Karpas-422 (cell line): ENCODE measurements around the gene NFKBIE. TPM values are rescaled to one million over a fixed set of nuclear protein-coding genes. Genes with fewer than 3 reads are reported as not detected.

ENCODE experiments used
- DNase-seq: peaks from one replicate; pipeline ENCODE4 v3.0.0-alpha.2; 2015
- H2AFZ ChIP-seq: fragments of 200-600 bp; sonication (generic); 2 replicates; pipeline ENCODE4 v1.6.1; 2014; ENCODE audit warnings: antibody characterized with exemption, low read length, mixed read lengths
- H3K27ac ChIP-seq: fragments of 200-600 bp; sonication (generic); 2 replicates; pipeline ENCODE4 v1.5.1; 2014; ENCODE audit warnings: mild to moderate bottlenecking, low read length, moderate library complexity
- H3K27me3 ChIP-seq: fragments of 200-600 bp; sonication (generic); 2 replicates; pipeline ENCODE4 v1.6.1; 2014; ENCODE audit warnings: low read length, mixed read lengths
- H3K36me3 ChIP-seq: fragments of 200-600 bp; sonication (generic); 2 replicates; pipeline ENCODE4 v1.6.1; 2014; ENCODE audit warnings: low read length, mixed read lengths; ENCODE audit not compliant: insufficient read depth
- H3K4me1 ChIP-seq: fragments of 200-600 bp; sonication (generic); 2 replicates; pipeline ENCODE4 v1.6.1; 2014; ENCODE audit warnings: mild to moderate bottlenecking, low read length, mixed read lengths
- H3K4me2 ChIP-seq: fragments of 200-600 bp; sonication (generic); 2 replicates; pipeline ENCODE4 v1.6.1; 2014; ENCODE audit warnings: low read length, low read depth, mild to moderate bottlenecking; ENCODE audit not compliant: poor library complexity, severe bottlenecking
- H3K4me3 ChIP-seq: fragments of 200-600 bp; sonication (generic); 2 replicates; pipeline ENCODE4 v1.5.1; 2014; ENCODE audit warnings: mild to moderate bottlenecking, antibody characterized with exemption, low read length, mixed read lengths
- H3K79me2 ChIP-seq: fragments of 200-600 bp; sonication (generic); 2 replicates; pipeline ENCODE4 v1.6.1; 2014; ENCODE audit warnings: mild to moderate bottlenecking, low read length, mixed read lengths
- H3K9ac ChIP-seq: fragments of 200-600 bp; sonication (generic); 2 replicates; pipeline ENCODE4 v1.6.0; 2014; ENCODE audit warnings: low read length
- H3K9me2 ChIP-seq: fragments of 200-600 bp; sonication (generic), shearing (Covaris generic); replicated peaks from 2 replicates; pipeline ENCODE4 v1.6.0; 2014; ENCODE audit warnings: mild to moderate bottlenecking, low read length, moderate library complexity; ENCODE audit not compliant: insufficient read depth
- H3K9me3 ChIP-seq: fragments of 300-700, 200-600 bp; sonication (generic); 2 replicates; pipeline ENCODE4 v1.6.1; 2014; ENCODE audit warnings: low read length, mixed read lengths
- H4K20me1 ChIP-seq: fragments of 200-600 bp; sonication (generic); 2 replicates; pipeline ENCODE4 v1.6.1; 2014; ENCODE audit warnings: mild to moderate bottlenecking, antibody characterized with exemption, low read length, low read depth; ENCODE audit not compliant: insufficient read depth
- total RNA-seq: library from RNA; depleted of rRNA; stranded (reverse); fragments of >200 nt; shearing (Covaris generic); gene quantifications from 2 replicates; pipeline ENCODE4 v1.2.3, GENCODE V29; 2014; ENCODE audit warnings: low replicate concordance

NFKBIE gene
- total RNA-seq, 1 experiment from 2014 or later: 26.1 TPM

DNA sequence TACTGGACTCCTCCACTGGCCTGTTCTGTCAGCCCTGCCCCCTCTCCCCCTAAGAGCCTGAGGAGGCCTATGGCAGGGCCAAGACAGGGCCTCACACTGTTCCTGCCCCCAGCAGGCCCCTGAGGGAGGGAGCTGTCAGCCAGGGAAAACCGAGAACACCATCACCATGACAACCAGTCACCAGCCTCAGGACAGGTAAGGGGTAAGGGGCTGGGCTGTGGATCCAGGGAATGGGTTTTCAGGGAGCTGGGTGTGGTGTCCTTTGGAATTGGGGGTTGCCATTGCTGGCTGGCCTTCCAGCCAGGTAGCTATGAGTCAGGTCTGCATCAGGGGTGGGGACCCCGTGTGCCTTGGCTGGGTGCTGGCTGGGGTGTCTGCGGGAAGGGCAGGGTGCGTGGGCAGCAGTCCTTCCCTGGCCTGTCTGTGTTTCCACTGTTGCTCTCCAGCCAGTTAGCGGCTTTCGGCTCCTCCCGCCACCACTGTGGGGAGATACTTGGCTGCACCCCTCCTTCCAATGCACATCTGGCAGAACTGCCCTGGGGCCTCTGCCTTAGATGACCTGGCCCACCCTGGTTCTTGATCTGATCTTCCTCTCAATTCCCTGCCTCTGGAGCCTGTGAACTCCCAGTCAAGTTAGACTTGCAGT lies 38.1 kb downstream of the NFKBIE start:
- no peak overlapping the region for H3K4me2 ChIP-seq
- no peaks in the 10 kb centered on the region for H3K9me2 ChIP-seq
- no peak overlapping the region for H3K27ac ChIP-seq

DNA sequence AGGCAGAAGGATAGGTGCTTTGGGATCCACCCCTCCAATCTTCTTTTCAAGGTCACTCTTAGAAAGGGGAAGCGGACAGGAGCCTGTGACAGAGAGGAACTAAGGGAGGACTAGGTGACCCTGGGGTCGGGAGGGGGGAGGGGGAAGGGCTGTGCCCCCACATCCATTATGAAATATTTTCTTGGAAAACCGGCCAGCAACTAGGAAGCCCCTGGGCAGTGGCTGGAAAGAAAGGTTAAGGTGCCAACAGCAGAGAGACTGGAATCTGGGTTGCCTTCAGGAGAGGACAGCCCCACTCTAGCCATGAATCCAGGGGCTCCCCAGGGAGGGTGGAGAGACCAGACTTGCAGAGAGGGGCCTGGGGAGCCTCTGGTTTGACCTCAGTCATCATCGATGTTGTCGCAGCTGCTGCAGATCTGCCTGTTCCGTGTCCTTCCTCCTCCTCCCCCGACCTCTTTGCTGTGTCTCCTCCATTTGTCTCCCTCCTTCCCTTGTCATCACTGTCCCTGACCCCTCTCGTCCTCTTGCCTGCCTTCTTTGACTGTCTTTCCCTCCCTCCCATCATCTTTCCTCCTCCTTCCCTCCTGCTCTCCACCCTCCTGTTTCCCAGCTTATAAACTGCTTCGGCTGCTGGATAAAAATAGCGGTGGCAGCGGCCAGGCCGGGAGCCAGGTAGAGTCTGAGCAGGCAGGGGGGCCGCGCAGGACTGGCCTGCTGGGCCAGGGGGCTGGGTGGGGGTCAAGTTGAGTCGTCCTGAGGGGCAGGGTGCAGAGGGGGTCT lies 38.8 kb downstream of the NFKBIE start:
- Histone ChIP-seq H2AFZ (no peak overlapping the region), H3K4me2 (peak overlapping the region; percentile 92), H3K36me3 (no peaks in the 10 kb centered on the region; the same call in 1 of the 2 replicates), H3K9me3 (no peaks in the 10 kb centered on the region), H3K9ac (peak overlapping the region; percentile 48), H3K9me2 (no peaks in the 10 kb centered on the region), H3K27me3 (no peaks in the 10 kb centered on the region), H4K20me1 (no peaks in the 10 kb centered on the region), H3K4me1 (peaks cover 38% of the 10 kb centered on the region), H3K79me2 (peaks cover 39% of the 10 kb centered on the region), H3K27ac (peak overlapping the region; percentile 52; the same call in 1 of the 2 replicates), H3K4me3 (no peak overlapping the region)
- DNase-seq: no peak

More for the DNA sequence above, 38.1 kb downstream of the NFKBIE start:
- peaks cover 35% of the 10 kb centered on the region for H3K4me1 ChIP-seq
- H3K9ac ChIP-seq: no peak overlapping the region
- DNase-seq: no peak
- H2AFZ ChIP-seq: no peak overlapping the region
- H3K79me2 ChIP-seq: peaks cover 39% of the 10 kb centered on the region
- no peaks in the 10 kb centered on the region for H3K9me3 ChIP-seq
- no peaks in the 10 kb centered on the region for H3K27me3 ChIP-seq
- no peaks in the 10 kb centered on the region; the same call in 1 of the 2 replicates for H3K36me3 ChIP-seq
- no peak overlapping the region for H3K4me3 ChIP-seq
- no peaks in the 10 kb centered on the region for H4K20me1 ChIP-seq

DNA sequence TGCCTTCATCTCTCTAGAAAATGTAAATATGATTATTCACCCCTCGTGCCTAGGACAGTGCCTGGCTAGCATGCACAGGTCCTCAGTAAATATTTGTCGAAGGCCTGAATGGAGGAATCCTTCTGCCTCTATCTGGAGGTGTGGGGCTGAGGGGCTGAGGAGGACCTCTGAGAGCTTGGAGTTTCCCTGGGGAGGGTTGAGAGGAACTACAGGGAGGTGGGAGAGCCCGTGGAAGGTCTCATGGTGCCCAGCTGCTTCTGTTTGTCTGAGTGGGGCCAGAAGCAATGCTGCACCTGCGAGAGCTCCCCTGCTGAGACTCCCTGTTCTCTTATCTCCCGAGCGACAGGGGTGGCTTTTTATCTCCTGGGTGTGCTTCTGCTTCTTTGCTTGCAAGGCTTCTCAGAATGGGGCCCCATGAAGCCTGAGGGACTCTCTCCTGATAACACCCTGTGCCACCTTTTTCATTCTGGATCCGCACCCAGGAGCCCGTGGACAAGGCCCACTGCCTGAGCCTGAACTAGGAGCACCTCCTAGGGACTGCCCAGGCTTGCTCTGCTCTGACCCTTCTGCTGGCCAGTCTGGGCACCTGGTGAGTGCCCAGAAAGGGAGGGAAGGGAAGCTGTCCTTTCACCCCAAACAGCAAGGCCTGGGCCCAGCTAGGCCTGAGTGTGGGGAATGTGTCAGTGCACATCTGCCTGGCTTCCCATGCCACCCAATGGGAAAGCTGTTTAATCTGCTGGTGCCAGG lies 39.6 kb downstream of the NFKBIE start:
- peak overlapping the region; percentile 52 for H3K27ac ChIP-seq
- H3K9me3 ChIP-seq: no peaks in the 10 kb centered on the region
- no peak overlapping the region for H2AFZ ChIP-seq
- no peaks in the 10 kb centered on the region for H4K20me1 ChIP-seq
- H3K4me2 ChIP-seq: peak overlapping the region; percentile 92
- H3K36me3 ChIP-seq: no peaks in the 10 kb centered on the region; the same call in 1 of the 2 replicates
- H3K9ac ChIP-seq: peak overlapping the region; percentile 48
- peaks cover 42% of the 10 kb centered on the region for H3K4me1 ChIP-seq
- H3K4me3 ChIP-seq: peak overlapping the region; percentile 74; the same call in 1 of the 2 replicates
- H3K79me2 ChIP-seq: peaks cover 39% of the 10 kb centered on the region
- no peaks in the 10 kb centered on the region for H3K27me3 ChIP-seq
- no peaks in the 10 kb centered on the region for H3K9me2 ChIP-seq
- DNase-seq: no peak

DNA sequence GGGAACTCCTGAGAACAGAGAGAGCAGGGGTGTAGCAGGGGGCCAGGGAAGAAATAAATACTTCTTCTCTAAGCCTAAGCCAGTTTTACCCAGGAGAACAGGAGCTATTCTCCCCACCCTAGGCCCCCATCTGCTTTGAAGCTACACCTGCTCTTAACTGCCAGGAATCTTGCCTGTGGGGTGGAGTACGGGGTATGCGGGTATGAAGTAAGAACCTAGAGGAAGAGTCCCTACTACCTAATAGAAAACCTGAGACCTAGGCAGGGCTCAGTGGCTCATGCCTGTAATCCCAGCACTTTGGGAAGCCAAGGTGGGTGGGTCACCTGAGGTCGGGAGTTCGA lies 40.4 kb downstream of the NFKBIE start:
- Histone ChIP-seq H3K27me3 (no peaks in the 10 kb centered on the region), H3K9me2 (no peaks in the 10 kb centered on the region), H3K4me2 (peak overlapping the region; percentile 92), H4K20me1 (no peaks in the 10 kb centered on the region), H3K9me3 (no peaks in the 10 kb centered on the region), H2AFZ (no peak overlapping the region), H3K79me2 (peaks cover 39% of the 10 kb centered on the region), H3K9ac (peak overlapping the region; percentile 84), H3K4me3 (peak overlapping the region; percentile 74), H3K36me3 (no peaks in the 10 kb centered on the region; the same call in 1 of the 2 replicates), H3K27ac (no peak overlapping the region), H3K4me1 (peaks cover 44% of the 10 kb centered on the region)
- DNase-seq: no peak

DNA sequence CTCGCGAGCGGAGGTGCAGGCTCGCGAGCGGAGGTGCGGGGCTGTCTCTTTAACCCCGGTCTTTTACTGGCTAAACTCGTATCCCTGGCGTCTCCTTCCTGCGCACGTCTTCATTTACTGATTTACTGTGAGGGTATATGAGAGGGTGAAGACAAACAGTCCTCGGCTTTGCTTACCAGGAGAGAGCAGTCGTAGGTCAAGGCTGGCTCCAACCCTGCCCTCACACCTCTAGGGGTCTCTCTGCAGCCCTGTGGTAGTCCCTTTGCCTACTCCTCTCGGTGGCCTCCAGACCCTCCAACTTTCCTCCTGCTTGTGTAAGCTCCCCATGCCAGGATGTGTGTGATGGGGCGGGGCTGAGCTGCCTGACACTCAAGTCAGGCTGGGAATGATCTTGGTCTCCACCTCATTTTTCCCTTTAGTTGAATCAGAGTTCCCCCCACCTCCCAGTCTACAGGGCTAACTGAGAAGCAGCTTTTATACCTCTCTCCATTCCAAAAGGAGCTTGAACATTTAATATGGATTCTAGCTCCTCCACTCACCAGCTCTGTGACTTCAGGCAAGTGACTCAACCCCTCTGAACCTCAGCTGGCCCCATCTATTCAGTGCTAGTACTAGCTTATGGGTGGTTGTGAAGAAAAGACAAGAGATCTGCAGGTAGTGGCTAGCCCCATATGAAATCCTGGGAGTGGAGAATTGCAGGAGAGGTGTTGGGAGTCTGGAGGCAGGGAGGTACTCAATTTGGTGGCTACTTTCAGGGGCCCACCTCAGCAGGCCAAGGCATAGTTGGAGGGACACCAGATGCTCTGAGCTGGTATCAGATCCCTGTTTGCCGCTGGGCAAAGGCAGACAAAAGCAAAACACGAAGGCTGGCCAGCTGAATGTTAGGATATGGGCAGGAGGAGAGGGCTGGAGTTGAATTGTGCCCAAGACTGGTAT lies 41.1 kb downstream of the NFKBIE start:
- Histone ChIP-seq H3K27me3 (no peaks in the 10 kb centered on the region), H3K9me2 (no peaks in the 10 kb centered on the region), H3K79me2 (peaks cover 39% of the 10 kb centered on the region), H3K4me2 (peak overlapping the region; percentile 92), H3K4me3 (peak overlapping the region; percentile 74), H4K20me1 (no peaks in the 10 kb centered on the region), H3K9me3 (no peaks in the 10 kb centered on the region), H3K4me1 (peaks cover 49% of the 10 kb centered on the region), H3K27ac (no peak overlapping the region; the same call in 1 of the 2 replicates), H3K36me3 (no peaks in the 10 kb centered on the region; the same call in 1 of the 2 replicates), H3K9ac (peak overlapping the region; percentile 84), H2AFZ (peak overlapping the region; percentile 74)
- peak; percentile 71 for DNase-seq

DNA sequence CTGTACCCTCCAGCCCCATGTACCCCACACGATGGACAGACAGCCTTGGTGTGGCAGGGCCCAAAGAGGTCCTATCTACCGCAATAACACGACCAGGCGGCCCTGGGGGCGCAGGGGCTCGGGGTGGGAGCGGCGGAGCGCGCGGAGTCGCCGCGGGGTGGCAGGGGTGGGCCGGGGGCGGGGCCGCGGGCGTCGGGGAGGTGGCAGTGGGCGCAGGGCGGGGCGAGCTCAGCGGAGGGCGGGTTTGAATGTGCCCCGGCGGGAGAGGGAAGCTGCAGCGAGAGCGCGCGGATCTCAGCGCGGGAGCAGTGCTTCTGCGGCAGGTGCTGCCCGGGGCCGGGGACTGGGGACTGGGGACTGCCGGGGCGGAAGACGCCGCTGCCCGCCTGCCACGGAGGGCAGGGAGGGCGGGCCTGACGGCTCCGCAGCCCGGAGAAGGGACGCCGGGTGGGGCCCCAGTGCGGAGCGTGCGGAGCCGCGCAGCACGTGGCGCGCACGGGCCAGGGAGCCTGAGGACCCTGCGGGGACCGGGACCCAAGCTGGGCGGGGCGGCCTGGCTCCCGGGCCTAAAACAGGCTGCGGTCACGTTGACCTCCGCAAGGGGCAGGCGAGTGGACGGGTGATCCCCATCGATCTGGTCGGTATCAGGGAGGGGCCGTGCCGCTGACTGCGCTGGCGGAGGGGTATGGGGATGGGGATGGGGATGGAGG lies 41.9 kb downstream of the NFKBIE start, which contains the start of gene SLC29A1:
TSS of gene SLC29A1 (plus strand) at position 277 of the 710 bp plus-strand sequence. CDS start 3,719 bp downstream, outside the sequence.
- Histone ChIP-seq H3K4me3 (peak within 1 kb of the TSS; percentile 74), H3K9ac (peak within 1 kb of the TSS; percentile 84), H3K27me3 (no peaks in the 10 kb centered on the region), H3K9me3 (no peaks in the 10 kb centered on the region), H3K4me1 (peaks cover 58% of the 10 kb centered on the region), H3K36me3 (no peaks in the 10 kb centered on the region), H4K20me1 (peaks cover under 1% of the 10 kb centered on the region; the same call in 1 of the 2 replicates), H3K4me2 (peak within 1 kb of the TSS; percentile 92), H3K27ac (no peak within 1 kb of the TSS; the same call in 1 of the 2 replicates), H3K79me2 (peaks cover 38% of the 10 kb centered on the region), H3K9me2 (no peaks in the 10 kb centered on the region), H2AFZ (peak within 1 kb of the TSS; percentile 74)
- DNase-seq: peak; percentile 94
